ENCODE data around the gene PDE8A.

DNA sequence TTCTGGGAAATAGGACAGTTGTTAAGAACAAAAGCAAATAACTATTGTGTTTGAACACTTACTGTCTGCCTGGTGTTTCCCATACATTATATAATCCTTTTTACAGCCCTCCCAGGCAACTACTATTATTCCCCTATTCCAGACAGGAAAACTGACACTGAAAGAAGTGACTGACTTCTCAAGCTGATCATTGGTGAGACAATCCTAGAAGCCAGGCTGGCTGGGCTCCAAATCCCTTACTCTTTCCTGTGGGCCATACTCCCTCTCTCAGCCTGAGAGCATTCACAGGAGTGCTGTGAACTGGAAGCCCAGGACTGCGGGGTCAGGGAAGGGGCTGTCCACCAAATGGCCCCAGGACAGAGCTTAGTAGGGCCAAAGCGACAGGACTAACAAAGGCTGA lies 39.2 kb upstream of the PDE8A start:
- TF ChIP-seq POLR2A (IDR thresholded peaks at IDR 0.05; ENCODE audit: low read length), result no peak
- TF ChIP-seq GATA1 (IDR thresholded peaks at IDR 0.05; ENCODE audit: low read depth, low read length), result no peak
